Loucy (cell line): ENCODE measurements around the gene KRTAP12-3.

Source experiments
- H2AFZ ChIP-seq: fragments of 200-600 bp; sonication (generic); 2 replicates; pipeline ENCODE4 v1.6.0; 2016; ENCODE audit warnings: antibody characterized with exemption, mild to moderate bottlenecking, low read length, moderate library complexity
- H3F3A ChIP-seq: fragments of 200-600 bp; 2 replicates; pipeline ENCODE4 v1.6.0; 2016; ENCODE audit warnings: antibody characterized with exemption, low read depth, mild to moderate bottlenecking
- H3K27me3 ChIP-seq: fragments of 200-600 bp; sonication (generic); 2 replicates; pipeline ENCODE4 v1.6.1; 2014; ENCODE audit warnings: low read length, mild to moderate bottlenecking; ENCODE audit not compliant: insufficient read depth, poor library complexity, severe bottlenecking
- H3K36me3 ChIP-seq: fragments of 200-600 bp; sonication (generic); 2 replicates; pipeline ENCODE4 v1.6.1; 2016; ENCODE audit warnings: low read length; ENCODE audit not compliant: insufficient read depth
- H3K4me1 ChIP-seq: fragments of 200-600 bp; sonication (generic); 2 replicates; pipeline ENCODE4 v1.5.1; 2014; ENCODE audit warnings: low read length, mild to moderate bottlenecking; ENCODE audit not compliant: insufficient read depth, poor library complexity, severe bottlenecking
- H3K4me2 ChIP-seq: fragments of 200-600 bp; sonication (generic); 2 replicates; pipeline ENCODE4 v1.6.0; 2014; ENCODE audit warnings: antibody characterized with exemption, low read length, low read depth, mild to moderate bottlenecking; ENCODE audit not compliant: poor library complexity, severe bottlenecking
- H3K4me3 ChIP-seq: fragments of 200-600 bp; sonication (generic); 2 replicates; pipeline ENCODE4 v1.5.1; 2014; ENCODE audit warnings: low read length, mild to moderate bottlenecking, mixed read lengths; ENCODE audit not compliant: poor library complexity, severe bottlenecking
- H3K79me2 ChIP-seq: fragments of 200-600 bp; sonication (generic); 2 replicates; pipeline ENCODE4 v1.6.1; 2014; ENCODE audit warnings: low read length; ENCODE audit not compliant: insufficient read depth
- H3K9ac ChIP-seq: fragments of 200-600 bp; sonication (generic); 2 replicates; pipeline ENCODE4 v1.6.0; 2014; ENCODE audit warnings: mild to moderate bottlenecking, low read depth, low read length, moderate library complexity; ENCODE audit not compliant: poor library complexity, severe bottlenecking
- H3K9me2 ChIP-seq: fragments of 200-600 bp; sonication (generic); replicated peaks from 2 replicates; pipeline ENCODE4 v1.6.1; 2016; ENCODE audit warnings: low read depth, low read length, mixed read lengths
- H3K9me3 ChIP-seq: fragments of 200-600 bp; sonication (generic); 2 replicates; pipeline ENCODE4 v1.6.1; 2014; ENCODE audit warnings: mild to moderate bottlenecking, antibody characterized with exemption, low read length, low read depth; ENCODE audit not compliant: insufficient read depth
- H4K20me1 ChIP-seq: fragments of 200-600 bp; sonication (generic); 2 replicates; pipeline ENCODE4 v1.6.0; 2014; ENCODE audit warnings: antibody characterized with exemption, low read length, mild to moderate bottlenecking; ENCODE audit not compliant: insufficient read depth, poor library complexity, severe bottlenecking
- CTCF ChIP-seq: fragments of 200-600 bp; sonication (generic); conservative IDR thresholded peaks from 2 replicates; pipeline ENCODE4 v1.5.1; 2014; ENCODE audit warnings: mild to moderate bottlenecking, antibody characterized with exemption, low read length
- EZH2phosphoT487 ChIP-seq: fragments of 200-600 bp; IDR thresholded peaks from 2 replicates; pipeline ENCODE4 v1.6.1; 2018; ENCODE audit warnings: antibody characterized with exemption, mild to moderate bottlenecking, moderate library complexity, borderline replicate concordance

Gene KRTAP12-3

DNA sequence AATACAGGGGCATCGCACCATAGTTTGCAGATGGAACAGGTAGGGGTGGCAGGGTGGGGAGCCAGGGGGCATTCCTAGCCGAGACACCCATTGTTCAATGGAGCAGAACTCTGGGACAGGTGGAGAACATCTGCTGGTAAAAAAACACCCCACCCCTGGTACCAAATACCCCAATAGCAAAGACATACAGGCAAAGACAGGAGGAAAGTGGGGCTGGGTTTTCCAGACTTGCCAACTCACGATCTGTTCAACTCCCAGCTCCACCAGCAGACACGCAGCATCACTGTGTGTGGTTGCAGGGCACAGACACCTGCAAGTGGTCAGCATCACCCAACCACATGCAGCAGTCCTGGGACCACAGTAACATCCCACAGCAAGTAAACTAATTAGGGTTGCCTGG, 46.2 kb upstream of the KRTAP12-3 start:
- H3K4me1 ChIP-seq = no peaks in the 10 kb centered on the region
- no peaks in the 10 kb centered on the region for H3K27me3 ChIP-seq
- no peak overlapping the region for H3K4me2 ChIP-seq
- peaks cover 13% of the 10 kb centered on the region; the same call in 1 of the 2 replicates for H3K9me3 ChIP-seq
- TF ChIP-seq EZH2phosphoT487 (no peak), CTCF (no peak)
- H2AFZ ChIP-seq = no peak overlapping the region
- H3K4me3 ChIP-seq = no peak overlapping the region
- H3K9me2 ChIP-seq = no peaks in the 10 kb centered on the region
- no peak overlapping the region for H3K9ac ChIP-seq
- H3K79me2 ChIP-seq = no peaks in the 10 kb centered on the region
- no peaks in the 10 kb centered on the region for H4K20me1 ChIP-seq
- no peaks in the 10 kb centered on the region for H3K36me3 ChIP-seq
- no peaks in the 10 kb centered on the region for H3F3A ChIP-seq

DNA sequence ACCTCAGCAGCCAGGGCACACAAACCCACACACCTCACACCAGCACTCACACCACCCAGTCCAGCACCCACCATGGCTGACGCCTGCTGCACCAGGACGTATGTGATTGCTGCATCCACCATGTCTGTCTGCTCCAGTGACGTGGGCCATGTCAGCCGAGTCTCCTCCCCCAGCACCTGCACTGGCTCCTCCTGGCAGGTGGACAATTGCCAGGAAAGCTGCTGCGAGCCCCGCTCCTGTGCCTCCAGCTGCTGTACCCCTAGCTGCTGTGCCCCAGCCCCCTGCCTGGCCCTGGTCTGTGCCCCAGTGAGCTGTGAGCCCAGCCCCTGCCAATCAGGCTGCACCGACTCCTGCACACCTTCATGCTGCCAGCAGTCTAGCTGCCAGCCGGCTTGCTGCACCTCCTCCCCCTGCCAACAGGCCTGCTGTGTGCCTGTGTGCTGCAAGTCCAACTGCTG, 45.7 kb upstream of the KRTAP12-3 start, which contains the start of gene KRTAP10-8:
KRTAP10-8 (plus strand) TSS at position 51 of the 458 bp plus-strand sequence; CDS start at position 73, 22 bp downstream.
- TF ChIP-seq CTCF (no peak), EZH2phosphoT487 (no peak)
- Histone ChIP-seq H3K9ac (no peak within 1 kb of the TSS), H3K79me2 (no peaks in the 10 kb centered on the region)

GRCh38 chr21:44612669-44613229, 45.0 kb upstream of the KRTAP12-3 start:
- TF ChIP-seq CTCF (no peak), EZH2phosphoT487 (no peak)
- H3K4me2 ChIP-seq = no peak overlapping the region

More for the DNA sequence above, 45.7 kb upstream of the KRTAP12-3 start, which contains the start of gene KRTAP10-8:
- Histone ChIP-seq H3K4me1 (no peaks in the 10 kb centered on the region), H3F3A (no peaks in the 10 kb centered on the region), H3K9me2 (no peaks in the 10 kb centered on the region), H3K36me3 (no peaks in the 10 kb centered on the region), H3K4me3 (no peak within 1 kb of the TSS), H3K4me2 (no peak within 1 kb of the TSS), H4K20me1 (no peaks in the 10 kb centered on the region), H3K27me3 (no peaks in the 10 kb centered on the region), H3K9me3 (peaks cover 13% of the 10 kb centered on the region; the same call in 1 of the 2 replicates), H2AFZ (no peak within 1 kb of the TSS)

More at GRCh38 chr21:44612669-44613229, 45.0 kb upstream of the KRTAP12-3 start:
- no peaks in the 10 kb centered on the region for H3K4me1 ChIP-seq
- H3K27me3 ChIP-seq = no peaks in the 10 kb centered on the region
- H3K36me3 ChIP-seq = no peaks in the 10 kb centered on the region
- no peaks in the 10 kb centered on the region for H4K20me1 ChIP-seq
- no peaks in the 10 kb centered on the region for H3K79me2 ChIP-seq
- no peaks in the 10 kb centered on the region for H3F3A ChIP-seq
- H2AFZ ChIP-seq = no peak overlapping the region
- H3K4me3 ChIP-seq = no peak overlapping the region
- no peaks in the 10 kb centered on the region for H3K9me2 ChIP-seq
- no peak overlapping the region for H3K9ac ChIP-seq
- H3K9me3 ChIP-seq = peaks cover 13% of the 10 kb centered on the region; the same call in 1 of the 2 replicates
